Measurements from ENCODE around the gene OPCML. TPM values are rescaled to one million over a fixed set of nuclear protein-coding genes. Genes with fewer than 3 reads are reported as not detected.

OPCML gene
- total and polyA plus RNA-seq, 4 donors = under 0.01 to 0.01 TPM; not detected in 2

DNA sequence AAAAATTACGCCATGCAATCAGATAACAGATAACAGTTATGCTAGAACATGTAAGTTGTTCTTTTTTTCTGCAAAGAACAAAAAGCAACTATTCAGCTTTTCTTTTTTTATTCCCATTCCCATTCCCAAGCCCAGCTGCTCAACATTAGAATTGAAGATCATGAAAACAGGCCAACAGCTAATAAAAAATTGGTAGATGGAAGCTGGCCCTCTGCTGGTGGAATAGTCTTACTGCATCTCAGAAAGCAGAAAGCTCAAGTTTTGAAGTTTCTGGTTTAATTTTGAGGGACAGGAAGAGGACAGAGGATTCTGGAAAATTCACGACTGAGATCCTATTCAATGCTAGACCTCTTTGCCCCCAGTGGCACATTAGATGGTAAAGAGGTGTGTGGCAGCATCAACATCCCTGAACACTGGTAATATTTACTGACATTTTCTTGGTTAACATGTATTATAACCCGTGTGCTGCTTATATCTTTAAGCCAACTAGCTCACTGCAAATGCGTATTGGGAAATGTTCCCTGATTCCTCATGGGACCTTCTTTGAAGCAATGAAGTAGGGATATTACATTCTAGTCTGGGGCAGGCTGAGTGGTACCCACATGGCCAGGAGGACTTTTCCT, 591.2 kb downstream of the OPCML start:
- WGBS = 57% methylated on average over 4 of the region's 4 CpGs
- DNase-seq (ENCODE audit: low spot score) = no peak
- H3K27me3 ChIP-seq (ENCODE audit: control insufficient read depth in 4 of 4, insufficient read depth in 4 of 4, low read length in 3 of 4) = peaks cover 0 to 2% (median 0%) of the 10 kb centered on the region in 4 donors
- no peaks in the 10 kb centered on the region for H3K9me3 ChIP-seq (ENCODE audit: control insufficient read depth in 4 of 4, low read length in 3 of 4)
- H3K9ac ChIP-seq (ENCODE audit: low read depth in 1 of 2, low read length in 2 of 2) = peak overlapping the region in 1 of 2 donors; percentile 34
- no peak overlapping the region for H3K4me3 ChIP-seq (ENCODE audit: low read depth in 1 of 3, low read length in 3 of 3)
- H3K36me3 ChIP-seq (ENCODE audit: control insufficient read depth in 4 of 4, insufficient read depth in 3 of 4, low read depth in 1 of 4, low read length in 3 of 4) = no peaks in the 10 kb centered on the region
- H3K27ac ChIP-seq (ENCODE audit: low read depth in 1 of 2, low read length in 2 of 2) = no peak overlapping the region
- TF ChIP-seq FOXA1 (IDR thresholded peaks at IDR 0.05) (no peak), RAD21 (IDR thresholded peaks at IDR 0.05) (peak; percentile 93 to 96), SP1 (IDR thresholded peaks at IDR 0.05) (no peak), EGR1 (IDR thresholded peaks at IDR 0.05; ENCODE audit: low read depth in 2 of 2) (no peak)
- TF ChIP-seq, protein P1, sequence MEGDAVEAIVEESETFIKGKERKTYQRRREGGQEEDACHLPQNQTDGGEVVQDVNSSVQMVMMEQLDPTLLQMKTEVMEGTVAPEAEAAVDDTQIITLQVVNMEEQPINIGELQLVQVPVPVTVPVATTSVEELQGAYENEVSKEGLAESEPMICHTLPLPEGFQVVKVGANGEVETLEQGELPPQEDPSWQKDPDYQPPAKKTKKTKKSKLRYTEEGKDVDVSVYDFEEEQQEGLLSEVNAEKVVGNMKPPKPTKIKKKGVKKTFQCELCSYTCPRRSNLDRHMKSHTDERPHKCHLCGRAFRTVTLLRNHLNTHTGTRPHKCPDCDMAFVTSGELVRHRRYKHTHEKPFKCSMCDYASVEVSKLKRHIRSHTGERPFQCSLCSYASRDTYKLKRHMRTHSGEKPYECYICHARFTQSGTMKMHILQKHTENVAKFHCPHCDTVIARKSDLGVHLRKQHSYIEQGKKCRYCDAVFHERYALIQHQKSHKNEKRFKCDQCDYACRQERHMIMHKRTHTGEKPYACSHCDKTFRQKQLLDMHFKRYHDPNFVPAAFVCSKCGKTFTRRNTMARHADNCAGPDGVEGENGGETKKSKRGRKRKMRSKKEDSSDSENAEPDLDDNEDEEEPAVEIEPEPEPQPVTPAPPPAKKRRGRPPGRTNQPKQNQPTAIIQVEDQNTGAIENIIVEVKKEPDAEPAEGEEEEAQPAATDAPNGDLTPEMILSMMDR (IDR thresholded peaks at IDR 0.05; ENCODE audit: low read depth, low read length, missing input control) = peak; percentile 87
- peaks cover 4 to 15% (median 8%) of the 10 kb centered on the region in 4 donors for H3K4me1 ChIP-seq (ENCODE audit: control insufficient read depth in 4 of 4, insufficient read depth in 4 of 4, low read length in 3 of 4)

GRCh38 chr11:132937016-132937415, 595.3 kb downstream of the OPCML start:
- Histone ChIP-seq H3K4me1 (ENCODE audit: control insufficient read depth in 4 of 4, insufficient read depth in 4 of 4, low read length in 3 of 4) (no peaks in the 10 kb centered on the region), H3K36me3 (ENCODE audit: control insufficient read depth in 4 of 4, insufficient read depth in 3 of 4, low read depth in 1 of 4, low read length in 3 of 4) (no peaks in the 10 kb centered on the region), H3K27ac (ENCODE audit: low read depth in 1 of 2, low read length in 2 of 2) (no peak overlapping the region), H3K27me3 (ENCODE audit: control insufficient read depth in 4 of 4, insufficient read depth in 4 of 4, low read length in 3 of 4) (no peaks in the 10 kb centered on the region), H3K9ac (ENCODE audit: low read depth in 1 of 2, low read length in 2 of 2) (no peak overlapping the region), H3K4me3 (ENCODE audit: low read depth in 1 of 3, low read length in 3 of 3) (no peak overlapping the region), H3K9me3 (ENCODE audit: control insufficient read depth in 4 of 4, low read length in 3 of 4) (no peaks in the 10 kb centered on the region)
- no peak for DNase-seq (ENCODE audit: low spot score)
- TF ChIP-seq FOXA1 (IDR thresholded peaks at IDR 0.05) = no peak
- TF ChIP-seq, protein P2, sequence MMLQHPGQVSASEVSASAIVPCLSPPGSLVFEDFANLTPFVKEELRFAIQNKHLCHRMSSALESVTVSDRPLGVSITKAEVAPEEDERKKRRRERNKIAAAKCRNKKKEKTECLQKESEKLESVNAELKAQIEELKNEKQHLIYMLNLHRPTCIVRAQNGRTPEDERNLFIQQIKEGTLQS (IDR thresholded peaks at IDR 0.05) = no peak
- no peak for TF ChIP-seq NR2F2 (IDR thresholded peaks at IDR 0.05)
- TF ChIP-seq HNF4A (conservative IDR thresholded peaks at IDR 0.05) = no peak
- TF ChIP-seq, protein P3, sequence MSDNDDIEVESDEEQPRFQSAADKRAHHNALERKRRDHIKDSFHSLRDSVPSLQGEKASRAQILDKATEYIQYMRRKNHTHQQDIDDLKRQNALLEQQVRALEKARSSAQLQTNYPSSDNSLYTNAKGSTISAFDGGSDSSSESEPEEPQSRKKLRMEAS (IDR thresholded peaks at IDR 0.05) = no peak
- no peak for TF ChIP-seq ZBTB33 (IDR thresholded peaks at IDR 0.05)
- no peak for TF ChIP-seq TAF1 (conservative IDR thresholded peaks at IDR 0.05)
- no peak for TF ChIP-seq JUND (IDR thresholded peaks at IDR 0.05)
- no peak for TF ChIP-seq EGR1 (IDR thresholded peaks at IDR 0.05; ENCODE audit: low read depth in 2 of 2)
- TF ChIP-seq RXRA (IDR thresholded peaks at IDR 0.05) = no peak
- no peak for TF ChIP-seq YY1 (IDR thresholded peaks at IDR 0.05)
- no peak for TF ChIP-seq RAD21 (IDR thresholded peaks at IDR 0.05)
- TF ChIP-seq, protein P4, sequence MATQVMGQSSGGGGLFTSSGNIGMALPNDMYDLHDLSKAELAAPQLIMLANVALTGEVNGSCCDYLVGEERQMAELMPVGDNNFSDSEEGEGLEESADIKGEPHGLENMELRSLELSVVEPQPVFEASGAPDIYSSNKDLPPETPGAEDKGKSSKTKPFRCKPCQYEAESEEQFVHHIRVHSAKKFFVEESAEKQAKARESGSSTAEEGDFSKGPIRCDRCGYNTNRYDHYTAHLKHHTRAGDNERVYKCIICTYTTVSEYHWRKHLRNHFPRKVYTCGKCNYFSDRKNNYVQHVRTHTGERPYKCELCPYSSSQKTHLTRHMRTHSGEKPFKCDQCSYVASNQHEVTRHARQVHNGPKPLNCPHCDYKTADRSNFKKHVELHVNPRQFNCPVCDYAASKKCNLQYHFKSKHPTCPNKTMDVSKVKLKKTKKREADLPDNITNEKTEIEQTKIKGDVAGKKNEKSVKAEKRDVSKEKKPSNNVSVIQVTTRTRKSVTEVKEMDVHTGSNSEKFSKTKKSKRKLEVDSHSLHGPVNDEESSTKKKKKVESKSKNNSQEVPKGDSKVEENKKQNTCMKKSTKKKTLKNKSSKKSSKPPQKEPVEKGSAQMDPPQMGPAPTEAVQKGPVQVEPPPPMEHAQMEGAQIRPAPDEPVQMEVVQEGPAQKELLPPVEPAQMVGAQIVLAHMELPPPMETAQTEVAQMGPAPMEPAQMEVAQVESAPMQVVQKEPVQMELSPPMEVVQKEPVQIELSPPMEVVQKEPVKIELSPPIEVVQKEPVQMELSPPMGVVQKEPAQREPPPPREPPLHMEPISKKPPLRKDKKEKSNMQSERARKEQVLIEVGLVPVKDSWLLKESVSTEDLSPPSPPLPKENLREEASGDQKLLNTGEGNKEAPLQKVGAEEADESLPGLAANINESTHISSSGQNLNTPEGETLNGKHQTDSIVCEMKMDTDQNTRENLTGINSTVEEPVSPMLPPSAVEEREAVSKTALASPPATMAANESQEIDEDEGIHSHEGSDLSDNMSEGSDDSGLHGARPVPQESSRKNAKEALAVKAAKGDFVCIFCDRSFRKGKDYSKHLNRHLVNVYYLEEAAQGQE (IDR thresholded peaks at IDR 0.05) = no peak
- TF ChIP-seq HNF4G (IDR thresholded peaks at IDR 0.05) = no peak
- TF ChIP-seq, protein P1 (IDR thresholded peaks at IDR 0.05; ENCODE audit: low read depth, low read length, missing input control) = no peak
- no peak for TF ChIP-seq FOXA2 (IDR thresholded peaks at IDR 0.05)
- no peak for TF ChIP-seq GABPA (IDR thresholded peaks at IDR 0.05 in 1 of 2, conservative IDR thresholded peaks at IDR 0.05 in 1 of 2)
- WGBS = 78% methylated on average over 4 of the region's 4 CpGs
